ENCODE measurements around the gene FLYWCH2.
A peak's percentile ranks its signal among the peaks of the same experiment; 100 is the strongest.
"Not testable (repeated sequence)": the region's sequence is repeated elsewhere in the genome, so short reads cannot be mapped to it uniquely, and the experiment has no call there.

Gene FLYWCH2

DNA sequence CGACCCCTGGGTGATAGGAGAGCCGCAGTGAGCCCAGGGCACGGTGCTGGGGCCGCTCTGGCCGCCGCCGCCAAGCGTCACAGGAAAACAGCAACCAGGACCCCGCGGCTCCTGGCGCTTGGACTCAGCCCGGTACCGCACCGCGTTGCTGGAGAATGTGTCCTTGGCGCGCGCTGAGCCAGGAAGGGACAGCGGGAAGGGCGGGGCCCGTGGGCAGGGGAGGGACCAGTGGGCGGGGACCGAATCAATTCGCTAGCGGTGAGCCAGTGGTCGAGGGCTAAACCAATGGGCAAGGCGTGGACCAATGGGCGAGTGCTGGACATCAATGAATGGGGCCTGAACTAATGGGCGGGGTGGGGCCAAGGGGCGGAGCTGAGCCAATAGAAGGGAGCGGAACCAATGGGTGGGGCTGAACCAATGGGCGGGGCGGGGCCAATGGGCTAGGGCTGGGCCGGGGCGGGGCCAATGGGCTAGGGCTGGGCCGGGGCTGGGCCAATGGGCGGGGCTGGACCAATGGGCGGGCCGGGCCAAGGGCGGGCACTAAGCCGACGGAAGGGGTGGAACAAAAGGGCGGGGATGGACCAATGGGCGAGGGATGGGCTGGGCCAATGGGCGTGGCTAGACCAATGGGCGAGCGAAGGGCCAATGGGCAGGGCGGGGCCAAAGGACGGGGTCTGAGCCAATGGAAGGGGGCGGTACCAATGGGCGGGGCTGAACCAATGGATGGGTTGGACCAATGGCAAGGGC is 22.4 kb downstream of the FLYWCH2 start:
- H3K4me3 ChIP-seq (ENCODE audit: low read depth, low read length), result peak overlapping the region; percentile 87
- TF ChIP-seq, protein P1, sequence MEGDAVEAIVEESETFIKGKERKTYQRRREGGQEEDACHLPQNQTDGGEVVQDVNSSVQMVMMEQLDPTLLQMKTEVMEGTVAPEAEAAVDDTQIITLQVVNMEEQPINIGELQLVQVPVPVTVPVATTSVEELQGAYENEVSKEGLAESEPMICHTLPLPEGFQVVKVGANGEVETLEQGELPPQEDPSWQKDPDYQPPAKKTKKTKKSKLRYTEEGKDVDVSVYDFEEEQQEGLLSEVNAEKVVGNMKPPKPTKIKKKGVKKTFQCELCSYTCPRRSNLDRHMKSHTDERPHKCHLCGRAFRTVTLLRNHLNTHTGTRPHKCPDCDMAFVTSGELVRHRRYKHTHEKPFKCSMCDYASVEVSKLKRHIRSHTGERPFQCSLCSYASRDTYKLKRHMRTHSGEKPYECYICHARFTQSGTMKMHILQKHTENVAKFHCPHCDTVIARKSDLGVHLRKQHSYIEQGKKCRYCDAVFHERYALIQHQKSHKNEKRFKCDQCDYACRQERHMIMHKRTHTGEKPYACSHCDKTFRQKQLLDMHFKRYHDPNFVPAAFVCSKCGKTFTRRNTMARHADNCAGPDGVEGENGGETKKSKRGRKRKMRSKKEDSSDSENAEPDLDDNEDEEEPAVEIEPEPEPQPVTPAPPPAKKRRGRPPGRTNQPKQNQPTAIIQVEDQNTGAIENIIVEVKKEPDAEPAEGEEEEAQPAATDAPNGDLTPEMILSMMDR (IDR thresholded peaks at IDR 0.05; ENCODE audit: low read depth, low read length), result no peak
- TF ChIP-seq MYC (IDR thresholded peaks at IDR 0.05; ENCODE audit: low read depth, low read length) (peak; percentile 78), POLR2A (IDR thresholded peaks at IDR 0.05; ENCODE audit: extremely low read depth, insufficient read length) (peak; percentile 98)
- TF ChIP-seq, protein P2, sequence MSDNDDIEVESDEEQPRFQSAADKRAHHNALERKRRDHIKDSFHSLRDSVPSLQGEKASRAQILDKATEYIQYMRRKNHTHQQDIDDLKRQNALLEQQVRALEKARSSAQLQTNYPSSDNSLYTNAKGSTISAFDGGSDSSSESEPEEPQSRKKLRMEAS (IDR thresholded peaks at IDR 0.05; ENCODE audit: low read depth, low read length), result peak; percentile 60
- DNase-seq (ENCODE audit: low read depth), result peak; percentile 98

DNA sequence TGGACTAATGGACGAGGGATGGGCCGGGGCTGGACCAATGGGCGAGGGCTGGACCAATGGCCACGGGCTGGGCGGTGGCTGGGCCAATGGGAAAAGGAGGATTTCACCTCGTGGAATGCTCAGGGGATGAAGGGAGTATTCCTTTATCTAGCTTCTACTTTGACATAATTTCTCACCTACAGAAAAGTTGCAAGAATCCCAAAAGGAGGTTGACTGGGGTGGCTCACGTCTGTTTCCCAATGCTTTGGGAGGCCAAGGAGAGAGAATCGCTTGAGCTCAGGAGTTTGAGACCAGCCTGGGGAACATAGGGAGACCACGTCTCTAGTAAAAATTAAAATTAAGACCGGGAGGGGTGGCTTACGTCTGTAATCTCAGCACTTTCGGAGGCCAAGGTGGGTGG is 23.0 kb downstream of the FLYWCH2 start:
- TF ChIP-seq, protein P2 (IDR thresholded peaks at IDR 0.05; ENCODE audit: low read depth, low read length), result no peak
- TF ChIP-seq MYC (IDR thresholded peaks at IDR 0.05; ENCODE audit: low read depth, low read length) (no peak), POLR2A (IDR thresholded peaks at IDR 0.05; ENCODE audit: extremely low read depth, insufficient read length) (no peak)
- TF ChIP-seq, protein P1 (IDR thresholded peaks at IDR 0.05; ENCODE audit: low read depth, low read length), result no peak
- H3K4me3 ChIP-seq (ENCODE audit: low read depth, low read length), result no peak overlapping the region
- DNase-seq (ENCODE audit: low read depth), result no peak

DNA sequence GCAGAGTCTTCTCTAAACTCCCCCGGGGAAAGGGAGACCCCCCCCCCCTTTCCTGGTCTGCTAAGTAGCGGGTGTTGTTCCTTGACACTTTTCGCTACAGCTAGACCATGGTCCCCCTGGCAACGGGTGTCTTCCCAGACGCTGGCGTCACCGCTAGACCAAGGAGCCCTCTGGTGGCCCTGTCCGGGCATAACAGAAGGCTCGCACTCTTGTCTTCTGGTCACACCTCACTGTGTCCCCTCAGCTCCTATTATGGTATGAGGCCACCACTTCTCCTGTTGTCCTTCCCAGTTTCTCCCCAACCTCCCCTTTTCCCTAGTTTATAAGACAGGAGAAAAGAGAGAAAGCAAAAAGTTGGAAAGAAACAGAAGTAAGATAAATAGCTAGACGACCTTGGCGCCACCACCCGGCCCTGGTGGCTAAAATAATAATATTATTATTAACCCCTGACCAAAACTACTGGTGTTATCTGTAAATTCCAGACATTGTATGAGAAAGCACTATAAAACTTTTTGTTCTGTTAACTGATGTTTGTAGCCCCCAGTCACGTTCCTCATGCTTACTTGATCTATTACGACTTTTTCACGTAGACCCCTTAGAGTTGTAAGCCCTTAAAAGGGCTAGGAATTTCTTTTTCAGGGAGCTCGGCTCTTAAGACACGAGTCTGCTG is 24.2 kb downstream of the FLYWCH2 start:
- DNase-seq (ENCODE audit: low read depth), result peak; percentile 64
- TF ChIP-seq, protein P1 (IDR thresholded peaks at IDR 0.05; ENCODE audit: low read depth, low read length), result peak; percentile 24
- H3K4me3 ChIP-seq (ENCODE audit: low read depth, low read length), result not testable (repeated sequence)

DNA sequence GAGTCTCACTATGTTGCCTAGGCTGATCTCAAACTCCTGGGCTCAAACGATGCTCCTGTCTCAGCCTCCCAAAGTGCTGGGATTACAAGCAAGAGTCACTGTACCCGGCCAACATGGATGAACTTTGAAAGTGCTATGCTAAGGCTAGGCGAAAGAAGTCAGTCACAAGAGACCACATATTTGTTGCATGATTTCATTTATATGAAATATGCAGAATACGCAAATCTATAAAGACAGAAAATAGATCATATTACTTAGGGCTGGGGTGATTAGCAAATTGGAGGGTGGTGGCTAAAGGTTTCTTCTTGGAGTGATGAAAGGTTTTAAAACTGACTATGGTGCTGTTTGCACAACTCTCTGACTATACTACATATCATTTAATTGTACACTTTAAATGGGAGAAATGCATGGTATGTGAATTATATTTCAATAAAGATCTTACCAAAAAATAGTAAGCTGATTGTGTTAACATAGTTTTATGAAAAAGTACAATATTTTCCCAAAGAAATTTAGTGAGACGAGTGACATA is 27.5 kb downstream of the FLYWCH2 start:
- TF ChIP-seq, protein P1 (IDR thresholded peaks at IDR 0.05; ENCODE audit: low read depth, low read length), result no peak
- no peak for TF ChIP-seq MYC (IDR thresholded peaks at IDR 0.05; ENCODE audit: low read depth, low read length)
- TF ChIP-seq, protein P2 (IDR thresholded peaks at IDR 0.05; ENCODE audit: low read depth, low read length), result no peak
- TF ChIP-seq POLR2A (IDR thresholded peaks at IDR 0.05; ENCODE audit: extremely low read depth, insufficient read length), result no peak
- no peak for DNase-seq (ENCODE audit: low read depth)
- H3K4me3 ChIP-seq (ENCODE audit: low read depth, low read length), result no peak overlapping the region

DNA sequence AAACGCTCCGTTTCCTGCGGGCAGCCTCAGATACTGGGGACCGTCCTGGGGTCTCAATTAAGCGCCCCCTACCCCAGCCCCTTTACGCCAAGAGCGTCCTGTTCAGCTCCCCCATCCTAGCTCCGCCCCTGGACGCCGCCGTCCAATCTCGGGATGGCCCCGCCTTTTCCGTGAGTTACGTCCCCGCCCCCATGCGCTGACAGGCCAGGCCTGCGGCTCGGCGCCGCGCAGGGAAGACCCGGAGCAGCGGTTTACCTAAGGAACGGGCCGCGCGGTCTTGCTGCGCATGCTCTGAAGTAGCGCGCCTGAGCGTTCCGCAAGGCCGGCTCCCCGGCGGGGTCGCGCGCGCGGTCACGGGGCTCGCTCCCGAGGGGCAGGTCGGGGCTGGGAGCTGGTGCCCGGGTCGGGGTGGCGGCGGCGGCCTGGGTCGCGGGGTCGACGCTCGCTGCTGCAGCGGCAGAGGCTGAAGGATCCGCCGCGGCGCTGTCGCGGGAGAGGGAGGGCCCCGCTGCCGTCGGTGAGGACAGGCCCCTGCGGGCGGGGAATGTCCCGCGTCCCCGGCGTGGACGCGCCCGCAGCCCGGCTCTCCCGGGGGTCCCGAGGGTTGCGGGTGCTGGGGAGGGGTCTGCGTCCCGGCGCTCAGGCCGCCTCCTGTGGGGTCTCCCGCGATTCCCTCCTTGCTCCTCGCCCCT is 28.8 kb downstream of the FLYWCH2 start, which contains the start of gene FLYWCH1:
Gene FLYWCH1 (plus strand): TSS at position 294 of the 692 bp plus-strand sequence. CDS start 17,755 bp downstream, outside the sequence.
- peak; percentile 98 for DNase-seq (ENCODE audit: low read depth)
- TF ChIP-seq, protein P2 (IDR thresholded peaks at IDR 0.05; ENCODE audit: low read depth, low read length), result peak; percentile 63
- TF ChIP-seq, protein P1 (IDR thresholded peaks at IDR 0.05; ENCODE audit: low read depth, low read length), result no peak
- TF ChIP-seq MYC (IDR thresholded peaks at IDR 0.05; ENCODE audit: low read depth, low read length) (peak; percentile 57), POLR2A (IDR thresholded peaks at IDR 0.05; ENCODE audit: extremely low read depth, insufficient read length) (peak; percentile 39)
- peak within 1 kb of the TSS; percentile 71 for H3K4me3 ChIP-seq (ENCODE audit: low read depth, low read length)

Data from NB4 (cell line).